Neuronal stem cell (in vitro differentiated cells): Measurements from ENCODE around the gene SH3BP1.

Source experiments
- DNase-seq: peaks from one replicate; pipeline ENCODE4 v3.0.0-alpha.2; 2013; ENCODE audit warnings: low spot score
- H2AFZ ChIP-seq: one replicate; pipeline ENCODE4 v1.6.1; 2013; ENCODE audit warnings: mild to moderate bottlenecking, low read length, inconsistent platforms
- H2AK5ac ChIP-seq: 2 replicates; pipeline ENCODE4 v1.6.1; 2013; ENCODE audit warnings: low read depth, mild to moderate bottlenecking, inconsistent platforms, low read length, moderate library complexity, mixed read lengths
- H2BK120ac ChIP-seq: 2 replicates; pipeline ENCODE4 v1.6.1; 2013; ENCODE audit warnings: low read depth, mild to moderate bottlenecking, inconsistent platforms, low read length, moderate library complexity, mixed read lengths
- H2BK12ac ChIP-seq: one replicate; pipeline ENCODE4 v1.6.1; 2013; ENCODE audit warnings: low read length, inconsistent platforms
- H2BK15ac ChIP-seq: 2 replicates; pipeline ENCODE4 v1.6.1; 2013; ENCODE audit warnings: mild to moderate bottlenecking, low read length, inconsistent platforms, mixed read lengths
- H2BK5ac ChIP-seq: one replicate; pipeline ENCODE4 v1.6.1; 2013; ENCODE audit warnings: inconsistent platforms, mild to moderate bottlenecking, low read length, moderate library complexity
- H3K14ac ChIP-seq: one replicate; pipeline ENCODE4 v1.6.1; 2013; ENCODE audit warnings: low read length, inconsistent platforms
- H3K18ac ChIP-seq: 2 replicates; pipeline ENCODE4 v1.6.1; 2013; ENCODE audit warnings: low read length, inconsistent platforms
- H3K23ac ChIP-seq: 2 replicates; pipeline ENCODE4 v1.6.1; 2013; ENCODE audit warnings: low read depth, mild to moderate bottlenecking, mixed read lengths, low read length, inconsistent platforms; ENCODE audit not compliant: poor library complexity
- H3K27ac ChIP-seq: replicated peaks from 3 replicates; pipeline ENCODE4 v1.5.1; 2013; ENCODE audit warnings: low read length, inconsistent platforms
- H3K27me3 ChIP-seq, 3 experiments: 2 replicates each; pipeline ENCODE4 v1.6.1; 2013; ENCODE audit warnings: low read length in 3 of 3, mild to moderate bottlenecking in 2 of 3, inconsistent platforms in 1 of 3, low read depth in 1 of 3, mixed read lengths in 1 of 3, moderate library complexity in 1 of 3; ENCODE audit not compliant: control insufficient read depth in 3 of 3, insufficient read depth in 3 of 3
- H3K36me3 ChIP-seq, 2 donors: replicated peaks in 1 of 2; 2 replicates each; pipeline ENCODE4 v1.6.1; 2013; ENCODE audit warnings: low read length in 2 of 2; ENCODE audit not compliant: control insufficient read depth in 2 of 2, insufficient read depth in 2 of 2
- H3K4ac ChIP-seq: 2 replicates; pipeline ENCODE4 v1.6.1; 2013; ENCODE audit warnings: inconsistent platforms, mild to moderate bottlenecking, low read length, moderate library complexity
- H3K4me1 ChIP-seq, 2 donors: 1 replicate in 1 of 2; 2 replicates in 1 of 2; pipeline ENCODE4 v1.6.1; 2013; ENCODE audit warnings: low read length in 2 of 2, low read depth in 1 of 2; ENCODE audit not compliant: control insufficient read depth in 2 of 2, insufficient read depth in 1 of 2
- H3K4me2 ChIP-seq: one replicate; pipeline ENCODE4 v1.6.1; 2013; ENCODE audit warnings: mild to moderate bottlenecking, low read length, inconsistent platforms; ENCODE audit not compliant: insufficient read depth, poor library complexity, severe bottlenecking
- H3K4me3 ChIP-seq, 2 donors: 2 replicates each; pipeline ENCODE4 v1.5.1; 2013; ENCODE audit warnings: low read length in 2 of 2, mild to moderate bottlenecking in 2 of 2, inconsistent platforms in 1 of 2, moderate library complexity in 1 of 2
- H3K79me1 ChIP-seq: one replicate; pipeline ENCODE4 v1.6.1; 2013; ENCODE audit warnings: low read depth, mild to moderate bottlenecking, inconsistent platforms, low read length, moderate library complexity
- H3K9ac ChIP-seq: one replicate; pipeline ENCODE4 v1.6.1; 2013; ENCODE audit warnings: mild to moderate bottlenecking, low read depth, low read length, inconsistent platforms; ENCODE audit not compliant: poor library complexity
- H3K9me3 ChIP-seq, 2 donors: replicated peaks in 1 of 2; 2 replicates each; pipeline versions ENCODE3 to v1.6.1; 2013; ENCODE audit warnings: low read length in 2 of 2, mild to moderate bottlenecking in 2 of 2, inconsistent platforms in 1 of 2, low read depth in 1 of 2, mixed read lengths in 1 of 2, moderate library complexity in 1 of 2; ENCODE audit not compliant: control insufficient read depth in 2 of 2, insufficient read depth in 1 of 2
- H4K8ac ChIP-seq: one replicate; pipeline ENCODE4 v1.6.1; 2013; ENCODE audit warnings: low read depth, mild to moderate bottlenecking, inconsistent platforms, low read length, moderate library complexity
- H4K91ac ChIP-seq: one replicate; pipeline ENCODE4 v1.6.1; 2013; ENCODE audit warnings: low read length, low read depth, mild to moderate bottlenecking, inconsistent platforms; ENCODE audit not compliant: poor library complexity
- WGBS, 2 donors: extraction: QIAGEN DNeasy Blood & Tissue Kit; methylation state at CpG; one replicate each; pipeline ENCODE4 v1.1.7; 2013; ENCODE audit warnings: missing lambda C conversion rate in 2 of 2, mixed read lengths in 1 of 2; ENCODE audit not compliant: insufficient read length in 2 of 2, insufficient replicate concordance in 1 of 2; ENCODE audit errors: extremely low coverage in 2 of 2; 5-methylcytosine and 5-hydroxymethylcytosine counted together

Gene SH3BP1

GRCh38 chr22:37632174-37633088 lies 7.0 kb upstream of the SH3BP1 start:
- Histone ChIP-seq H3K4ac (no peak overlapping the region), H2AK5ac (peak overlapping the region; percentile 9), H3K4me2 (no peak overlapping the region), H3K27me3 (no peaks in the 10 kb centered on the region), H3K36me3 (peaks cover 24 to 55% of the 10 kb centered on the region in 2 donors), H2BK12ac (no peak overlapping the region), H3K9me3 (no peaks in the 10 kb centered on the region), H3K4me3 (no peak overlapping the region), H3K27ac (no peak overlapping the region), H3K18ac (peak overlapping the region; percentile 3), H3K14ac (no peak overlapping the region), H4K8ac (no peak overlapping the region), H2BK120ac (no peak overlapping the region), H2AFZ (no peak overlapping the region), H2BK15ac (no peak overlapping the region), H3K79me1 (peaks cover 1% of the 10 kb centered on the region), H3K23ac (peak overlapping the region; percentile 8), H2BK5ac (peak overlapping the region; percentile 26), H4K91ac (no peak overlapping the region), H3K4me1 (peaks cover 16 to 27% of the 10 kb centered on the region in 2 donors), H3K9ac (no peak overlapping the region)
- no CpG with 5 or more reads among the region's 14 CpGs for WGBS, 2 donors
- no peak for DNase-seq

GRCh38 chr22:37633089-37633624 lies 6.3 kb upstream of the SH3BP1 start:
- WGBS, 2 donors = no CpG with 5 or more reads among the region's 11 CpGs
- Histone ChIP-seq H2BK12ac (peak overlapping the region; percentile 73), H2BK15ac (peak overlapping the region; percentile 85), H2AFZ (peak overlapping the region; percentile 82), H3K18ac (peak overlapping the region; percentile 48), H3K27ac (peak overlapping the region; percentile 33), H2AK5ac (peak overlapping the region; percentile 9), H3K4me1 (peaks cover 16 to 27% of the 10 kb centered on the region in 2 donors), H2BK120ac (no peak overlapping the region), H4K91ac (peak overlapping the region; percentile 43), H3K36me3 (peaks cover 24 to 48% of the 10 kb centered on the region in 2 donors), H3K14ac (no peak overlapping the region), H3K27me3 (no peaks in the 10 kb centered on the region), H3K79me1 (peaks cover 1% of the 10 kb centered on the region), H2BK5ac (peak overlapping the region; percentile 26), H3K4me2 (no peak overlapping the region), H3K4ac (peak overlapping the region; percentile 89), H3K9me3 (no peaks in the 10 kb centered on the region), H3K9ac (no peak overlapping the region), H3K23ac (no peak overlapping the region), H3K4me3 (no peak overlapping the region), H4K8ac (peak overlapping the region; percentile 30)
- no peak for DNase-seq

- Histone ChIP-seq H3K18ac (peak overlapping the region; percentile 70), H2BK12ac (peak overlapping the region; percentile 51), H3K14ac (peak overlapping the region; percentile 47), H2BK15ac (peak overlapping the region; percentile 85), H3K23ac (no peak overlapping the region), H2AK5ac (peak overlapping the region; percentile 61), H2BK5ac (peak overlapping the region; percentile 26), H3K27me3 (no peaks in the 10 kb centered on the region), H2BK120ac (no peak overlapping the region), H3K9ac (peak overlapping the region; percentile 63), H3K79me1 (peaks cover under 1% of the 10 kb centered on the region), H3K4me3 (peak overlapping the region in 1 of 2 donors; percentile 11), H3K36me3 (peaks cover 19 to 41% of the 10 kb centered on the region in 2 donors), H3K27ac (peak overlapping the region; percentile 33), H3K4ac (peak overlapping the region; percentile 84), H2AFZ (peak overlapping the region; percentile 82), H4K8ac (peak overlapping the region; percentile 30), H3K9me3 (no peaks in the 10 kb centered on the region), H3K4me2 (peak overlapping the region; percentile 12), H3K4me1 (peaks cover 16 to 27% of the 10 kb centered on the region in 2 donors), H4K91ac (peak overlapping the region; percentile 11)
- DNase-seq = peak; percentile 61
- WGBS, 2 donors = no CpG with 5 or more reads among the region's 24 CpGs
These were observed 5.6 kb upstream of the SH3BP1 start for GRCh38 chr22:37633625-37634416.
